Measurements from ENCODE around the gene INAFM1.

INAFM1 gene

GRCh38 chr19:47227352-47228167 is 47.1 kb upstream of the INAFM1 start (continued):
- TF ChIP-seq TSHZ1 (tag by site-specific recombination; IDR thresholded peaks at IDR 0.05; ENCODE audit: borderline replicate concordance) (no peak), ZNF580 (tag by site-specific recombination; IDR thresholded peaks at IDR 0.05) (peak; percentile 78; the same call in 1 of the 2 replicates), ZNF362 (tag by site-specific recombination; IDR thresholded peaks at IDR 0.05) (no peak), ZNF184 (tag by site-specific recombination; IDR thresholded peaks at IDR 0.05) (no peak), ZNF155 (tag by site-specific recombination; IDR thresholded peaks at IDR 0.05) (no peak), ZNF133 (tag by site-specific recombination; IDR thresholded peaks at IDR 0.05) (no peak), ZNF391 (tag by site-specific recombination; IDR thresholded peaks at IDR 0.05; ENCODE audit: borderline replicate concordance, low read depth) (no peak), HOXA7 (CRISPR knock-in tag; IDR thresholded peaks at IDR 0.05; ENCODE audit: borderline replicate concordance) (no peak), ZNF280D (tag by site-specific recombination; IDR thresholded peaks at IDR 0.05) (0 out of 2 replicates have a peak, but pooled peaks have one; percentile 6), EGR2 (tag by site-specific recombination; IDR thresholded peaks at IDR 0.05; ENCODE audit: low read depth) (peak; percentile 94), PRDM10 (tag by site-specific recombination; IDR thresholded peaks at IDR 0.05) (peak; percentile 90), KLF17 (tag by site-specific recombination; IDR thresholded peaks at IDR 0.05) (peak; percentile 63; the same call in 1 of the 2 replicates), ZNF621 (tag by site-specific recombination; IDR thresholded peaks at IDR 0.05) (no peak), ZEB2 (tag by site-specific recombination; IDR thresholded peaks at IDR 0.05) (peak; percentile 76; the same call in 1 of the 2 replicates), ZNF76 (tag by site-specific recombination; IDR thresholded peaks at IDR 0.05; ENCODE audit: borderline replicate concordance, low read depth) (no peak; the same call in none of the 2 replicates), ZSCAN4 (tag by site-specific recombination; IDR thresholded peaks at IDR 0.05) (peak; percentile 24; the same call in 1 of the 2 replicates), ZBTB48 (tag by site-specific recombination; IDR thresholded peaks at IDR 0.05) (peak; percentile 94), ZBTB11 (tag by site-specific recombination; conservative IDR thresholded peaks at IDR 0.05; ENCODE audit: low read depth) (peak; percentile 63), ZNF777 (tag by site-specific recombination; IDR thresholded peaks at IDR 0.05; ENCODE audit: borderline replicate concordance) (no peak)
